HCT116 (cell line): ENCODE results near the gene POLE3. TPM values are rescaled to one million over a fixed set of nuclear protein-coding genes. Genes with fewer than 3 reads are reported as not detected.

Experiments used
- ATAC-seq: fragments of 200-7000 bp; cut with Tn5 transposase; 2 replicates; pipeline ENCODE4 v1.9.1; 2020; ENCODE audit warnings: mild to moderate bottlenecking, moderate library complexity
- BruUV-seq: library from RNA; stranded (reverse); fragments of 400-500 nt; replicated peaks from 2 replicates; lab custom pipeline; 2021; lab: Mats Ljungman, UMichigan
- CTCF ChIA-PET: fragments of 300-600 bp; sonication (Branson Sonifier 250); formaldehyde crosslinking; loops from one replicate; lab custom pipeline; 2021; ENCODE audit warnings: antibody characterized with exemption; lab: Charles Lee
- POLR2A ChIA-PET: fragments of 300-600, 350-600 bp; sonication (Branson Sonifier 250); formaldehyde crosslinking; loops from one replicate; lab custom pipeline; 2021; ENCODE audit warnings: antibody characterized with exemption; lab: Charles Lee
- RAD21 ChIA-PET, 2 experiments: fragments of 300-600 bp; sonication (Branson Sonifier 250); formaldehyde crosslinking; loops; one replicate each; lab custom pipeline; 2023; ENCODE audit warnings: low total read pairs in 2 of 2; ENCODE audit not compliant: uncharacterized antibody in 2 of 2, unreplicated experiment in 2 of 2, low non-redundant PET in 1 of 2; lab: Charles Lee
- DNase-seq: peaks from one replicate; pipeline ENCODE4 v3.0.0-alpha.2; 2010; ENCODE audit warnings: low read depth, low spot score
- H2AFZ ChIP-seq: fragments of 200-600 bp; shearing (Covaris generic), sonication (generic); 2 replicates; pipeline ENCODE4 v1.6.1; 2017; ENCODE audit warnings: low read depth, mixed run types, mixed read lengths, antibody characterized with exemption, low read length; ENCODE audit not compliant: poor library complexity, severe bottlenecking
- H3K27ac ChIP-seq: 2 replicates; pipeline ENCODE4 v1.5.1; 2012; ENCODE audit warnings: low read depth, low read length
- H3K27me3 ChIP-seq: fragments of 200-600 bp; sonication (generic); 2 replicates; pipeline ENCODE4 v1.6.1; 2016; ENCODE audit warnings: mixed run types, low read length, mixed read lengths; ENCODE audit not compliant: insufficient read depth
- H3K36me3 ChIP-seq, 2 experiments: fragments of 200-500 bp in 1 of 2; fragments of 200-600 bp in 1 of 2; sonication (Bioruptor generic) in 1 of 2; sonication (generic) in 1 of 2; 2 replicates each; pipeline versions ENCODE4 v1.5.1 to v1.6.1; 2014 to 2016; ENCODE audit warnings: low read length in 2 of 2, inconsistent platforms in 1 of 2, mixed read lengths in 1 of 2, mixed run types in 1 of 2; ENCODE audit not compliant: insufficient read depth in 2 of 2, control insufficient read depth in 1 of 2
- H3K4me1 ChIP-seq, 2 experiments: fragments of 200-600 bp in 1 of 2; sonication (generic) in 1 of 2; 2 replicates each; pipeline versions ENCODE4 v1.5.1 to v1.6.1; 2012 to 2017; ENCODE audit warnings: low read length in 2 of 2, inconsistent platforms in 1 of 2, mild to moderate bottlenecking in 1 of 2, mixed read lengths in 1 of 2, mixed run types in 1 of 2, moderate library complexity in 1 of 2; ENCODE audit not compliant: insufficient read depth in 2 of 2, control insufficient read depth in 1 of 2
- H3K4me2 ChIP-seq: fragments of 200-600 bp; sonication (generic); 2 replicates; pipeline ENCODE4 v1.6.1; 2017; ENCODE audit warnings: mixed run types, low read length, mixed read lengths
- H3K4me3 ChIP-seq, 2 experiments: fragments of 200-600 bp in 1 of 2; sonication (generic) in 1 of 2; replicated peaks in 1 of 2; 2 replicates each; pipeline ENCODE4 v1.5.1; 2011 to 2016; ENCODE audit warnings: low read length in 2 of 2, control low read depth in 1 of 2, low read depth in 1 of 2, mild to moderate bottlenecking in 1 of 2, mixed read lengths in 1 of 2, mixed run types in 1 of 2
- H3K79me2 ChIP-seq: fragments of 200-600 bp; sonication (generic); 2 replicates; pipeline ENCODE4 v1.6.1; 2017; ENCODE audit warnings: mild to moderate bottlenecking, mixed run types, low read length, moderate library complexity, mixed read lengths; ENCODE audit not compliant: insufficient read depth
- H3K9ac ChIP-seq: fragments of 200-600 bp; sonication (generic); 2 replicates; pipeline ENCODE4 v1.6.1; 2016; ENCODE audit warnings: low read length, mixed read lengths
- H3K9me2 ChIP-seq: fragments of 200-600 bp; sonication (generic), shearing (Covaris generic); 2 replicates; pipeline ENCODE4 v1.6.1; 2017; ENCODE audit warnings: mixed run types, mild to moderate bottlenecking, moderate library complexity; ENCODE audit not compliant: insufficient read depth
- H3K9me3 ChIP-seq, 2 experiments: fragments of 200-500 bp in 1 of 2; fragments of 200-600 bp in 1 of 2; sonication (Bioruptor generic) in 1 of 2; sonication (generic) in 1 of 2; 2 replicates each; pipeline ENCODE4 v1.6.1; 2014 to 2017; ENCODE audit warnings: low read length in 2 of 2, mixed read lengths in 2 of 2, inconsistent platforms in 1 of 2, low read depth in 1 of 2, mild to moderate bottlenecking in 1 of 2, mixed run types in 1 of 2, moderate library complexity in 1 of 2; ENCODE audit not compliant: control insufficient read depth in 1 of 2, insufficient read depth in 1 of 2
- H4K20me1 ChIP-seq: fragments of 200-600 bp; sonication (generic), shearing (Covaris generic); 2 replicates; pipeline ENCODE4 v1.6.1; 2017; ENCODE audit warnings: mixed run types, mild to moderate bottlenecking, moderate library complexity; ENCODE audit not compliant: insufficient read depth
- ATF3 ChIP-seq: IDR thresholded peaks from 2 replicates; pipeline ENCODE4 v1.6.1; 2012
- CBX3 ChIP-seq: IDR thresholded peaks from 2 replicates; pipeline ENCODE4 v1.6.1; 2012; ENCODE audit warnings: low read depth
- CEBPB ChIP-seq: IDR thresholded peaks from 2 replicates; pipeline ENCODE4 v1.6.1; 2012; ENCODE audit warnings: low read depth
- CTCF ChIP-seq, 3 experiments: fragments of 200-600 bp in 1 of 3; sonication (generic) in 1 of 3; IDR thresholded peaks in 2 of 3; conservative IDR thresholded peaks in 1 of 3; 2 replicates each; pipeline ENCODE4 v1.5.1; 2012 to 2017; ENCODE audit warnings: low read depth in 2 of 3, low read length in 2 of 3, antibody characterized with exemption in 1 of 3, borderline replicate concordance in 1 of 3, control low read depth in 1 of 3, mild to moderate bottlenecking in 1 of 3, mixed read lengths in 1 of 3, mixed run types in 1 of 3, moderate library complexity in 1 of 3; ENCODE audit not compliant: insufficient read depth in 1 of 3
- EGR1 ChIP-seq: IDR thresholded peaks from 2 replicates; pipeline ENCODE4 v1.6.1; 2012; ENCODE audit warnings: low read depth
- EZH2 ChIP-seq: fragments of 200-600 bp; sonication (generic); IDR thresholded peaks from 2 replicates; pipeline ENCODE4 v1.6.1; 2017; ENCODE audit warnings: antibody characterized with exemption, mixed run types
- FOSL1 ChIP-seq: IDR thresholded peaks from 2 replicates; pipeline ENCODE4 v1.6.1; 2012; ENCODE audit warnings: low read depth
- JUND ChIP-seq: IDR thresholded peaks from 2 replicates; pipeline ENCODE4 v1.6.1; 2012
- MAX ChIP-seq: IDR thresholded peaks from 2 replicates; pipeline ENCODE4 v1.6.1; 2012
- POLR2A ChIP-seq: IDR thresholded peaks from 2 replicates; pipeline ENCODE4 v1.7.0; 2011; ENCODE audit warnings: borderline replicate concordance; ENCODE audit not compliant: insufficient read depth, insufficient read length; ENCODE audit errors: extremely low read depth
- POLR2AphosphoS5 ChIP-seq: IDR thresholded peaks from 2 replicates; pipeline ENCODE4 v1.6.1; 2011; ENCODE audit warnings: mild to moderate bottlenecking, low read depth, low read length, moderate library complexity
- RAD21 ChIP-seq: IDR thresholded peaks from 2 replicates; pipeline ENCODE4 v1.6.1; 2012; ENCODE audit warnings: low read depth, mild to moderate bottlenecking
- SIN3A ChIP-seq: IDR thresholded peaks from 2 replicates; pipeline ENCODE4 v1.6.1; 2012; ENCODE audit warnings: low read depth
- SRF ChIP-seq: IDR thresholded peaks from 2 replicates; pipeline ENCODE4 v1.6.1; 2012; ENCODE audit warnings: low read depth
- TCF7L2 ChIP-seq: IDR thresholded peaks from 2 replicates; pipeline ENCODE4 v1.7.0; 2011; ENCODE audit warnings: borderline replicate concordance, inconsistent platforms; ENCODE audit not compliant: insufficient read depth, insufficient read length; ENCODE audit errors: extremely low read depth
- YY1 ChIP-seq: IDR thresholded peaks from 2 replicates; pipeline ENCODE4 v1.6.1; 2011; ENCODE audit warnings: low read length, low read depth, moderate library complexity, mild to moderate bottlenecking; ENCODE audit not compliant: insufficient replicate concordance; ENCODE audit errors: extremely low read depth
- ZBTB33 ChIP-seq: IDR thresholded peaks from 2 replicates; pipeline ENCODE4 v1.6.1; 2011; ENCODE audit warnings: mild to moderate bottlenecking, low read length, moderate library complexity; ENCODE audit not compliant: insufficient replicate concordance; ENCODE audit errors: extremely low read depth
- ZFX ChIP-seq: fragments of 450-650 bp; IDR thresholded peaks from 2 replicates; pipeline ENCODE4 v1.6.1; 2017
- ZNF274 ChIP-seq: fragments of 200-500 bp; sonication (Bioruptor generic); IDR thresholded peaks from 2 replicates; pipeline ENCODE4 v1.6.1; 2014; ENCODE audit warnings: mild to moderate bottlenecking, low read depth, low read length, inconsistent platforms
- intact Hi-C: fragments of 100-400 bp; cut with micrococcal nuclease; formaldehyde crosslinking; loops from 2 replicates; pipeline ENCODE4 v1.10.0; 2022
- total RNA-seq: library from RNA; stranded (reverse); gene quantifications from one replicate; pipeline ENCODE4 v1.2.1, GENCODE V29; 2021; ENCODE audit not compliant: unreplicated experiment

Gene POLE3
- total RNA-seq, 1 experiment from 2014 or later = 65.1 TPM

- no peak overlapping the region for H3K9ac ChIP-seq
- no peak for TF ChIP-seq SIN3A
- TF ChIP-seq EGR1 = no peak
- TF ChIP-seq CTCF (IDR thresholded peaks at IDR 0.05 in 2 of 3, conservative IDR thresholded peaks at IDR 0.05 in 1 of 3; ENCODE audit: borderline replicate concordance in 1 of 3, insufficient read depth in 1 of 3, low read depth in 2 of 3, low read length in 2 of 3) = no peak
- TF ChIP-seq CBX3 = no peak
- no peak for TF ChIP-seq ATF3
- TF ChIP-seq POLR2AphosphoS5 = no peak
- no peak for TF ChIP-seq ZBTB33
- TF ChIP-seq FOSL1 = no peak
- TF ChIP-seq MAX = no peak
- no peak for TF ChIP-seq JUND
- no peak for TF ChIP-seq YY1
- TF ChIP-seq ZFX = no peak
- no peak for TF ChIP-seq EZH2
- no peak for TF ChIP-seq CEBPB
- TF ChIP-seq SRF = no peak
- no peak for TF ChIP-seq TCF7L2
- no peak for TF ChIP-seq RAD21
- TF ChIP-seq ZNF274 = no peak
- TF ChIP-seq POLR2A = no peak
- H3K4me3 ChIP-seq = no peak overlapping the region
- no peaks in the 10 kb centered on the region for H3K27me3 ChIP-seq
- ChIA-PET RAD21 (interaction anchor here in 1 of 2 experiments (0.9 kb wide), 1 partner anchor 188 kb away, joined by 4 read pairs; no protein-coding TSS in a partner anchor), POLR2A (interaction anchor here (1.2 kb wide), 1 partner anchor 129 kb away, joined by 3 read pairs; no protein-coding TSS in a partner anchor), CTCF (no interaction called here)
- H3K4me1 ChIP-seq = peaks cover 8 to 12% of the 10 kb centered on the region in 2 experiments
- intact Hi-C loops = no loop called here
- no peaks in the 10 kb centered on the region for H3K9me3 ChIP-seq
- H3K36me3 ChIP-seq = peaks cover 11 to 17% of the 10 kb centered on the region in 2 experiments; a peak in 3 of 4 replicates
- H3K79me2 ChIP-seq = peaks cover 17% of the 10 kb centered on the region
- peaks cover 3% of the 10 kb centered on the region; the same call in 1 of the 2 replicates for H4K20me1 ChIP-seq
- no peak for DNase-seq
- H3K4me2 ChIP-seq = no peak overlapping the region
- no peaks in the 10 kb centered on the region for H3K9me2 ChIP-seq
- no peak for ATAC-seq
- no TSS peak for BruUV-seq
- H3K27ac ChIP-seq = no peak overlapping the region
- no peak overlapping the region for H2AFZ ChIP-seq
Measured at GRCh38 chr9:113403646-113404045, 6.8 kb downstream of the POLE3 start.
